NT2/D1 (cell line): ENCODE results near the gene IGLON5.

Experiments used
- SUZ12 ChIP-seq: IDR thresholded peaks from 2 replicates; pipeline ENCODE4 v1.6.1; 2011; ENCODE audit not compliant: insufficient read length, insufficient read depth; ENCODE audit errors: extremely low read depth
- YY1 ChIP-seq: IDR thresholded peaks from 2 replicates; pipeline ENCODE4 v1.6.1; 2011; ENCODE audit not compliant: insufficient read length, insufficient read depth
- ZNF274 ChIP-seq: IDR thresholded peaks from 2 replicates; pipeline ENCODE4 v1.6.1; 2011; ENCODE audit warnings: mild to moderate bottlenecking, low read depth, low read length

GRCh38 chr19:51294977-51295375, 16.5 kb upstream of the IGLON5 start:
- no peak for TF ChIP-seq YY1
- no peak for TF ChIP-seq SUZ12
- TF ChIP-seq ZNF274, result no peak
